ENCODE measurements around the gene MGP.

- TF ChIP-seq CTCF (IDR thresholded peaks at IDR 0.05) (no peak), POLR2A (IDR thresholded peaks at IDR 0.05) (no peak), POLR2AphosphoS5 (IDR thresholded peaks at IDR 0.05) (no peak)
Measured at GRCh38 chr12:14873440-14874185, 12.0 kb downstream of the MGP start.
